SK-N-MC (cell line): ENCODE data around the gene BCOR.

Experiments used
- EZH2 ChIP-seq: fragments of 200-600 bp; sonication (generic); IDR thresholded peaks from one replicate; pipeline ENCODE4 v1.6.1; 2017; ENCODE audit warnings: antibody characterized with exemption
- POLR2AphosphoS5 ChIP-seq: IDR thresholded peaks from 2 replicates; pipeline ENCODE4 v1.6.1; 2012; ENCODE audit warnings: mild to moderate bottlenecking, low read depth, low read length, borderline replicate concordance

DNA sequence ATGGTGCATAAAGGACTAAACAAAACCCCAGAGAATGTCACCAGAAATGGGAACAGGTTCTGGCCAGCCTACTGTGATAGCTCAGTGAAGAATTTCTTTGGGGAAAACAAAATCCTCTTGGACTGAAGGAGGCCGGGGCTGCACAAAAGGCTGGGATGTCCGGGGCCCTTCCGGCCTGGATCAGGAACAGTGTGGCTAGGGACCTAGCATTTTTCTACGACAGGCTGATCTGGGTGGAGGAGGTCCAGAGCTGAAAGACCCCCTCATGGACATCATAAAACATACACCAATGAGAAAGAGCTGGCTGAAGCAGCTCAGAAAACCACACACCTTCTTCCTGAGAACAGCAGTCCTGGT is 94.7 kb downstream of the BCOR start:
- TF ChIP-seq POLR2AphosphoS5, result no peak
- TF ChIP-seq EZH2, result no peak
